Central memory CD8-positive, alpha-beta T cell (primary cell): ENCODE measurements around the gene NDUFS5.
"Not testable (repeated sequence)": the region's sequence is repeated elsewhere in the genome, so short reads cannot be mapped to it uniquely, and the experiment has no call there.

Experiments used
- ATAC-seq: fragments of 150-1000 bp; cut with Tn5 transposase; replicated peaks from 2 replicates; pipeline ENCODE4 v1.10.0; 2022; ENCODE audit warnings: mild to moderate bottlenecking, moderate FRiP score, moderate number of reproducible peaks; ENCODE audit not compliant: poor library complexity, severe bottlenecking; ENCODE audit errors: extremely low read depth
- DNase-seq, 2 donors: peaks; one replicate each; pipeline ENCODE4 v3.0.0; 2021; ENCODE audit warnings: low spot score in 2 of 2
- H3K27ac Mint-ChIP-seq: one replicate; pipeline ENCODE4 v1.8.0; 2022; ENCODE audit warnings: low read depth, mild to moderate bottlenecking, moderate library complexity, mixed read lengths
- H3K27me3 Mint-ChIP-seq: one replicate; pipeline ENCODE4 v1.8.0; 2022; ENCODE audit warnings: mixed read lengths
- H3K36me3 Mint-ChIP-seq: one replicate; pipeline ENCODE4 v1.8.0; 2022; ENCODE audit warnings: mild to moderate bottlenecking, moderate library complexity, mixed read lengths; ENCODE audit not compliant: insufficient read depth
- H3K4me1 Mint-ChIP-seq: one replicate; pipeline ENCODE4 v1.8.0; 2022; ENCODE audit warnings: mixed read lengths
- H3K4me3 Mint-ChIP-seq: one replicate; pipeline ENCODE4 v1.8.0; 2022; ENCODE audit warnings: mild to moderate bottlenecking, moderate library complexity, mixed read lengths
- H3K9me3 Mint-ChIP-seq: one replicate; pipeline ENCODE4 v1.8.0; 2022; ENCODE audit warnings: mixed read lengths

The NDUFS5 gene

DNA sequence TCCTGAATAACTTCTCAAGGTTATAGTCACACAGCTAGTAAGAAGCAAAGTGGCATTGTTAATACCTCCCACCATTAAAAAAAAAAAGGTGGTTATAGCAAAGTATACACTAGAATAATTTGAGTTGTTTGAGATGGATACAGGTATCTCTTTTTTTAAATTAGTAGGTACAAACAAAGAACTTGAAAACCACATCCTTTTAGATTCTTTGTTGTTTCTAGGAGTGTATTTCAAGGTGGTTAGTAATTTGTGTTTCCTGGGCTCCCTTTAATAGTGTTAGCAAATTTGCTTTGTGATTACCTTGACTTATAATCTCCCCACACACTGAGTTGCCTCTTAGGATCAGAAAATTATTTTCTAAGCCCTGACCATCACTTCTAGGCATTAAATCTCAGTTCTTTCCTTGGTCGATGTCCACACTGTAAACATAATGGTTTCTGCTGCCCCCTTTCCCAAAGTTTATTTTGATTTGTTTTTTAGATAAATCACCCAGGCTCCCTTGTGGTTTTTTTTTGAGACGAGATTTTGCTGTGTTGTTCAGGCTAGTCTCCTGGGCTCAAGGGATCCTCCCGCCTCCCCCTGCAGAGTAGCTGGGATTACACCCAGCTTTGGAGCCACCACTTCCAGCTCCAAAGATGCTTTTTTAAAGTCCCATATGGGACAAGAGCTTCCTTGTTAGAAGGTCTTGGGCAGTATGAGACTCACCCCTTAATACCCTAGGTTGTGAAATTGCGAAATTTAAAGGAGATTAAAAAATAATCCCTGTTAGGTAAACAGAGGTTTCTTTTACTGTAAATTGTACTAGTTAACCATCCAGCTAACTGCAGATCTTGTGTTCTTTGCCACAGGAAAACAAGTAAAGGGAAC is 28.9 kb upstream of the NDUFS5 start:
- Mint-ChIP-seq H3K36me3 (peaks cover 69% of the 10 kb centered on the region), H3K4me1 (peaks cover 58% of the 10 kb centered on the region), H3K27me3 (no peaks in the 10 kb centered on the region), H3K9me3 (no peaks in the 10 kb centered on the region), H3K4me3 (peak overlapping the region; percentile 66), H3K27ac (peak overlapping the region; percentile 82)
- DNase-seq (no peak), ATAC-seq (peak; percentile 62)

DNA sequence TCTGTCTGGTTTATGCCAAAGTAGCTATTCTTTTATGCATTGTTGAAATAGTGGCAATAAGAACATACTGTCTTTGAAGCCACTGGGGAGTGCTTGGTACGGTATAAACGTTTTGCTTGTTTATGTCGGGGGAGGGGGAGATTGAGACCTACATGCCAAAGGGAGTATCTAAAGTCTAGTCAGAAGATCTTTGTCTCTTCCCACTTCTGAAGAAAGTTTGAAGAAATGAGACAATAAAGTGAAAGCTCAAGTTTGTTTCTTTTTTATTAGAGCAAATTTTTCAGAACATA is 28.3 kb upstream of the NDUFS5 start:
- no peak for ATAC-seq
- peaks cover 52% of the 10 kb centered on the region for H3K4me1 Mint-ChIP-seq
- peaks cover 71% of the 10 kb centered on the region for H3K36me3 Mint-ChIP-seq

DNA sequence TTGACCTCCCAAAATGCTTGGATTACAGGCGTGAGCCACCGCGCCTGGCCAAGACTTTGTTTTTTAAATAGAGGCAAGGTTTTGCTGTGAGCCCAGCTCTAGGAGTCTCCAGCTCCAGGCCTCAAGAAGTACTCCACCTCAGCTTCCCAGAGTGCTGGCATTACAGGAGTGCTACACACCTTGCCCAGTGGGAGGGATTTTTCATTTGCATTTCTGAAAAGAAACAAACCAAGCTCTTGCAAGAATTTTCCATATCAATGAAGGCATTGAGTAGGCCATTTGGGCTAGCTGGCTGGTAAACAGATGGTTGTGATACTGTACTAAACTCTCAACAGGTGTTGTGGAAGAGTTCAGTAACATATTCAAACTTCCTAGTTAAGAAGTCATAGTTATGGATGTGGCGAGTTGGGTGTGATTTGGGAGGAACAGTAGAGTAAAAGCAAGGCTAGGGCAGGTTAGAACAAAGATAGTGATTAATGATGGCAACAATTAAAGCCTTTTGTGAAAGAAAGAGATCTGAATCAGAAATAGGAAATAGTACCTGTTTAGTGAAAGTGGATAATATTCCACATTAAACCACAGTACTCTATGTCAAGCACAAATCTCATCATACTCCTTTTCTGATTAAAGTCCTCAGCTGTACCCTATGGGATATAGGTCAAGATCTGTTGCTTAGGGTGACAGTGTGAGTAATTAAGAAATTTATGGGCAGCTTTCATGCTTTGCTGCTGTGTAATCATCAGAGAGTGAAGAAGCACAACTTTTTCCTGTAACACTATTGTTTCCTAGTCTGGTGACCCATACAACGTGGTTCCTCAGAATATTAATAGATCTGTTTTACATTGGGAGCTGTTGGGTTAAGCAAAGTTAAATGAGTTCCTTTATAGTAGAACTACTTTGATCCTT is 24.4 kb upstream of the NDUFS5 start:
- DNase-seq (no peak), ATAC-seq (no peak)
- no peaks in the 10 kb centered on the region for H3K27me3 Mint-ChIP-seq
- H3K9me3 Mint-ChIP-seq = no peaks in the 10 kb centered on the region
- H3K27ac Mint-ChIP-seq = peak overlapping the region; percentile 84
- H3K36me3 Mint-ChIP-seq = peaks cover 79% of the 10 kb centered on the region
- H3K4me1 Mint-ChIP-seq = peaks cover 25% of the 10 kb centered on the region
- H3K4me3 Mint-ChIP-seq = no peak overlapping the region

More for the DNA sequence above, 28.3 kb upstream of the NDUFS5 start:
- Mint-ChIP-seq H3K4me3 (peak overlapping the region; percentile 66), H3K27ac (peak overlapping the region; percentile 82), H3K27me3 (no peaks in the 10 kb centered on the region), H3K9me3 (no peaks in the 10 kb centered on the region)
- DNase-seq = no peak

GRCh38 chr1:39003281-39003680 is 22.9 kb upstream of the NDUFS5 start:
- ATAC-seq (no peak), DNase-seq (no peak)
- Mint-ChIP-seq H3K4me1 (peaks cover 12% of the 10 kb centered on the region), H3K27me3 (no peaks in the 10 kb centered on the region), H3K36me3 (peaks cover 87% of the 10 kb centered on the region), H3K4me3 (no peak overlapping the region), H3K27ac (peak overlapping the region; percentile 51), H3K9me3 (no peaks in the 10 kb centered on the region)

- peaks cover 12% of the 10 kb centered on the region for H3K4me1 Mint-ChIP-seq
- no peak for DNase-seq
- ATAC-seq = no peak
- H3K27ac Mint-ChIP-seq = no peak overlapping the region
- peaks cover 89% of the 10 kb centered on the region for H3K36me3 Mint-ChIP-seq
- H3K9me3 Mint-ChIP-seq = no peaks in the 10 kb centered on the region
- H3K4me3 Mint-ChIP-seq = no peak overlapping the region
- H3K27me3 Mint-ChIP-seq = no peaks in the 10 kb centered on the region
These were observed 22.4 kb upstream of the NDUFS5 start for GRCh38 chr1:39003794-39004193.

GRCh38 chr1:39006287-39006686 is 19.9 kb upstream of the NDUFS5 start:
- Mint-ChIP-seq H3K27ac (peak overlapping the region; percentile 16), H3K4me1 (peaks cover 6% of the 10 kb centered on the region), H3K27me3 (no peaks in the 10 kb centered on the region), H3K9me3 (no peaks in the 10 kb centered on the region), H3K36me3 (peaks cover 80% of the 10 kb centered on the region), H3K4me3 (no peak overlapping the region)
- DNase-seq (no peak), ATAC-seq (no peak)

DNA sequence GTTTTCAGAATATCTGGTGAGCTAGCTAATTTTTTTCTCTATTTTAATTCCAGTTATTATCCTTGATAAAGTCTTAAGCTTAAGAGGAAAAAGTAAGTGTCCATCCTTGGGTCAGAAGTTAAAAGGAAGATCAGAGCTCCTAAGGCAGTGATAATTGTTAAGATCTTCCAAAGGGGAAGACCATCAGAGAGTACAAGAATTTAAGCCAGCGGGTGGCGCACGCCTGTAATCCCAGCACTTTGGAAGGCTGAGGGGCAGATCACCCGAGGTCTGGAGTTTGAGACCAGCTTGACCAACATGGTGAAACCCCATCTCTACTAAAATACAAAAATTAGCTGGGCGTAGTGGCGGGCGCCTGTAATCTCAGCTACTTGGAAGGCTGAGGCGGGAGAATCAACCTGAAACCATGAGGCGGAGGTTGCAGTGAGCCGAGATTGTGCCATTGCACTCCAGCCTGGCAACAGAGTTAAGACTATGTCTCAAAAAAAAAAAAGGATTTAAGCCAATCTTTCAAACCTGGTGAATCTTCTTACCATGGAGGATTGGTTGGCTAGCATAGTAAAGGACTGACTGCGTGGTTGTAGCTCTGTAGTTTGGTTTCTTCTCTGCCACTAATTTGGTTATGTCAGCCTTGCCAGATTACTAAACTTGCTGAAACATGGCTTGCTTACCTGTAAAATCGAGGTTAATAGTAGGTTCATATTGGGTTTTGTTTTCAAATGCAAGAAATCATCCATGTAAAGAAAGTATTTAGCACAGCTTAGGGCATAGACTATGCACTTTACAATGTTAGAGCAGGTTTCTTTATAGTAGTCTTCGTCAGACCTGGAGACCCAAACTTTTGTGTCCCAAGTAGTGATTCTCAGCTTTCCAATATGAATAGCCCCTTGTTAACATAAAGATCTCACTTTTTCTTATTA is 19.2 kb upstream of the NDUFS5 start:
- Mint-ChIP-seq H3K27ac (peak overlapping the region; percentile 16), H3K4me3 (no peak overlapping the region), H3K4me1 (peaks cover under 1% of the 10 kb centered on the region), H3K9me3 (no peaks in the 10 kb centered on the region), H3K27me3 (no peaks in the 10 kb centered on the region), H3K36me3 (peaks cover 77% of the 10 kb centered on the region)
- ATAC-seq = no peak
- DNase-seq = no peak

DNA sequence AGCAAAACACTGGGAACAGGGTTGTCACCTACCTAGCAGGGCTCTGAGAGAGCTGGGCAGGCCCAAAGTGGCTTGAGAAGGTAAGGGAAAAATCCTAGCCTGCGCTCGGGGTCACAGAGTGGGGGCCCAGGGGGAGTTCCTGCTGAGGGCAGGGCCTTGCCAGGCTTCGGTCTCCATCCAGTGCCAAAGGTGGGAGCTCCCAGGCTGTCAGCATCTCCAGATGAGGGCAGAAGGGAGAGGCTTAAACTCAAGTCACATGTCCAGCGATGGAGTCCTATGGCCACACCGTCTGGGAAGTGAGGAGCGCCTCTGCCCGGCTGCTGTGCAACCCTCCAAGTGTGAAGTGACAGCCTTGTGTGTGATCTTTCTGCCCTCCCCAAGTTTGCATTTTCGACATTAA is 11.2 kb upstream of the NDUFS5 start:
- not testable (repeated sequence) for ATAC-seq, H3K4me1 Mint-ChIP-seq, H3K4me3 Mint-ChIP-seq, DNase-seq, H3K9me3 Mint-ChIP-seq, H3K27ac Mint-ChIP-seq, H3K27me3 Mint-ChIP-seq
- H3K36me3 Mint-ChIP-seq = peaks cover 13% of the 10 kb centered on the region

DNA sequence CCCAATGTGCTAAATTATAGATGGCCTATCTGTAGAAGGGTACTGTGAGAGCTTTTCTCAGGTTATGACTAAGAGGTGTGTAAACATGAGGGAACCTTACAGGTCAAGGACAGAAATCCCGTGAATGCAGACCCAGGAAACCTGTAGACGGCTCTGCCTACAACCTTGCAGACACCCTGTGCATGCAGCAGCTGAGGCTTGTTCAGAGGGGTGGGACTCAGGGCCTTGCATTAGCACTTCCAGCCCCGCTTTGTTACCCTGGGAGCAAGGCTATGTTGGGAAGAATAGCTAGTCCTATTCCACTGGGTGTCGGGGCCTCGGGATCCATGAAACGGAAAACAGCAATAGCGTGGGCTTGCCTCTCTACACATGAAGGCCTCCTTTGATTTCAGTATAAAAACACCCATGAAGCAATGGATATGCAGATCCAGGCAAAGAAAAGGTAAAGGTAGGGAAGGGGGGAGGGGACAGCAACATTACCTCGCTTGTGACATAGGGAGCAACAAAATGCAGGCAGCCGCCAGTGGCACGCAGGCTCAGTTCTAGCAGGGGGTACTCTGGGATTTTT is 9.5 kb upstream of the NDUFS5 start:
- ATAC-seq (no peak), DNase-seq (no peak)
- Mint-ChIP-seq H3K36me3 (peaks cover 3% of the 10 kb centered on the region), H3K27ac (no peak overlapping the region), H3K9me3 (no peaks in the 10 kb centered on the region), H3K4me1 (no peaks in the 10 kb centered on the region), H3K4me3 (no peak overlapping the region), H3K27me3 (peaks cover 4% of the 10 kb centered on the region)

DNA sequence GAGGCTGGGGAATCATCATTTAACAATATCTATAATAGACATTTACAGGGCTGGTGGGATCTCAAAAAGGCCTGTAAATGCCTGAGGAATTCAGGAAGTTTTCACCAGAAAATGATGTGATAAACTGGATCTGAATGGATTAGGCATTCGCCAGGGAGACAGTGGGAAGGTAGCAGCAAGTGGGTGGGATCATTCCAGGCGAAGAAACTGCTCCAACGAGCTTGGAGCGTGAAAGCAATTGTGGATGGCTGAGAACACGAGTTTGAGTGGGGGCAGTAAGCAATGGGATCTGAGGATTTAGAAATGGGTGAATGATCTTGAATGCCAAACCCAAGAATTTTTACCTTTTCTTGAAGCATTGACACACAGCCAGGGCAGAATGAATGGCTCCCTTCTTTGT is 8.9 kb upstream of the NDUFS5 start:
- peaks cover 7% of the 10 kb centered on the region for H3K27me3 Mint-ChIP-seq
- DNase-seq (no peak), ATAC-seq (no peak)
- no peaks in the 10 kb centered on the region for H3K9me3 Mint-ChIP-seq
- no peaks in the 10 kb centered on the region for H3K36me3 Mint-ChIP-seq
- no peaks in the 10 kb centered on the region for H3K4me1 Mint-ChIP-seq
- H3K27ac Mint-ChIP-seq = no peak overlapping the region
- H3K4me3 Mint-ChIP-seq = no peak overlapping the region

- not testable (repeated sequence) for ATAC-seq, H3K4me1 Mint-ChIP-seq
These were observed 5.7 kb upstream of the NDUFS5 start for GRCh38 chr1:39020494-39020893.

DNA sequence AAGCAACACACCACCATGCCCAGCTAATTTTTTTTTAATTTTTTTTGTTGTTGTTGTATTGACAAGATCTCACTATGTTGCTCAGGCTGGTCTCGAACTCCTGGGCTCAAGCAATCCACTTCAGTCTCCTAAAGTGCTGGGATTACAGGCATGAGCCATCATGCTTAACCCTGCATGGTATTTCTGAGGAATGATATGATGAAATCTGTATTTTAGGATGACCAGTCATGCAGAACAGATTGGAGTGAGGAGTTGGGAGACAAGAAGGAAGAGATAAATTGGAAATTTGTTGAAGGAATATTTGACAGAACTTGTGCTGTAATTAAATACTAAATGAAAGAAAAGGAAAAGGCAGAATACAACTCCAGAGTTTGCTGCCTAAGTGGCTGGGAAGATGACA is 4.7 kb upstream of the NDUFS5 start:
- Mint-ChIP-seq H3K27me3 (peaks cover 7% of the 10 kb centered on the region), H3K4me3 (no peak overlapping the region), H3K9me3 (no peaks in the 10 kb centered on the region), H3K27ac (no peak overlapping the region), H3K4me1 (peaks cover 7% of the 10 kb centered on the region), H3K36me3 (peaks cover 5% of the 10 kb centered on the region)
- DNase-seq (no peak), ATAC-seq (no peak)

More at GRCh38 chr1:39020494-39020893, 5.7 kb upstream of the NDUFS5 start:
- H3K36me3 Mint-ChIP-seq, H3K4me3 Mint-ChIP-seq, H3K27ac Mint-ChIP-seq, H3K9me3 Mint-ChIP-seq, DNase-seq, H3K27me3 Mint-ChIP-seq: not testable (repeated sequence)
